ENCODE results near the gene EFCAB8.

EFCAB8 gene

DNA sequence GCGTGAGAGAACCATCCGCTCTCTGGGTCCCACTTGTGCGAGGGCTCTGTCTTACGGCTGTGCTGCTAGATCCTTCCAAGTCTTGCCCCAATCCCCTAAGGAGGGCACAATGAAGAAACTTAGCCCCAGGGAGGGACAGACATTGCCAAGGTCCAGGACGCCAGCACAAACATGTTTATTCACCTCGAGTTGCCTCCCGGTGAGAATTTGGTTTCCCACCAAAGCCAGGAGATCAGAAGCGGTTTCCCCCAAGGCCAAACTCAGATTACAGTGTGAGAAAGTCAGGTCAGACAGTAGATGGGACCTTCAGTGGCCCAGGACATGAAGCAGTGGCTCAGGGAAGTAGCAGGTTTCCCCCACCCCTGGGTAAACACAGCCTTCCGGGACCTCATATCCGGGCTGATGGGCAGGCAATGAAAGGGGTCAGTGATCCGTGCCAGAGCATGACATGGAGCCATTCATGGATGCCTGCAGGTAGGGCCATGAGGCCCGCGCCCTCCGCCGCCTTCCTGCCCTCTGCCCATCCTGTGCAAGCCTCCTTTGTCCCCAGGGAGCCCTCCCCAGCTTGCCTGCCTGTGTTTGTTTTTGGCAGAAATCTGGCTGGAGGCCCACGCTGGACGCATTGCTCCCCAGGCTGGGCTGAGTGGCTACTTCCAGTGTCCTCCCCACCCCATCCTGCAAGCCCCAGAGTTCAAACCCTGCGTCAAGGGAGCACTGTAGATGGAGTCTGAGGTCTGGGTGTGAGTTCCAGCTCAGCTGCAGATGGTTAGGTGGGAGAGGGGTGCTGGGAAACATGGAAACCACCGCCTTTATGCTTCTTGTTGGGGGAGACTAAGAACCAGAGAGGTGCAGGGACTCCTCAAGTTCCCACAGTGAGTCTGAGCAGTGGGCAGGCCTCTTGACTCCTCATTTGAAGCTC, 150.8 kb downstream of the EFCAB8 start:
- DNase-seq = no peak

DNA sequence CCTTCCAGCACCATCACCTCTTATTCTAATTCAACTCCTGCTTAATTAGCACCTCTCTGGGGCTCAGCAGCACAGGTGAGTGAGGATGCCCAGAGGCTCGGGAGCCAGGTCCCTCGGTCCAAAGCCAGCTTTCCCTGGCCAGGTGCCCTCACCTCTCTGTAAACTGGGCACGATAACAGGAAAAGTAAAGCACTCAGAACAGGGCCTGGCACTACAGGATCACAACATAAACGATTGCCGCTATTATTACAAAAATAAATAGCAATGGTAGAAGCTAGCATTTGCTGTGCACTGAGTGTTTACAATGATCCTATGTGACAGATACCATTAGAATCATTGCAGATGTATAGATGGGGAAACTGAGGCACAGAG, 151.4 kb downstream of the EFCAB8 start:
- no peak for DNase-seq

DNA sequence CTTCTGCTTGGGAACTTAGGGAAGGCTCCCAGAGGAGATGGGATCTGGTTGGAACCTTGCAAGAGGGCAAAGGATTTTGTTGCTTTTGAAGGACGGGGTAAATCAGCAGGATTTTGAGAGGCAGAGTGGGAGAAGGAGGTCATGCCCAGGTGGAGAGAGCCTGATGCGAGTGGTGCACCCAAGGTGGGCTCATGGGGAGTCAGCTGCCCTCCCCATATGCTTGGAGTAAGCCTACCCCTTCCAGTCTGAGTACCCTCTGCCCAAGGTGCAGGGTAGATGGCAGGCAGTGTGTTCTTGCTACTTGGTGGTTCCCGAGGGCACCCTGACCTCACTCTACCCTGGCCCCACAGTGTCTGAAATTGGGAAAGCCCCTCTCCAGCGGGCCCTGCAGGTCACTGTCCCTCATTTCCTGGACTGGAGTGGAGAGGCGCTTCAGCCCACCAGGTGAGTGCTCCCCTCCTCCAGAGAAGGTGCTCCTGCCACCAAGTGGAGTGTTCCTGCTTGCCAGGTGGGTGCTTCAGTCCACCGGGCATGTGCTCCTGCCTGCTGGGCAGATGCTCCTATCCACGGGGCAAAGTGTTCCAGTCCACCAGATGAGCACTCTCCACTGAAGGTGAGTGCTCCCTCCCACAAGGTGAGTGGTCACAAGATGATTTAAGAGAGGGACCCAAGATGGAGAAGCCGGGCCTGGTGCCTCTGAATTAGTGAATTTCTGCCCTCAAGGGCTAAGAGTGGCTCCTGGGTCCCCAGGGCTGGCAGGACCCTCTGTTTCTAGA, 152.1 kb downstream of the EFCAB8 start:
- DNase-seq = no peak
